Measurements from ENCODE around the gene JADE3. TPM values are rescaled to one million over a fixed set of nuclear protein-coding genes. Genes with fewer than 3 reads are reported as not detected.

Gene JADE3
- total RNA-seq, 4 donors from 2014 or later, result 7.8 to 9.6 (median 8.5) TPM

DNA sequence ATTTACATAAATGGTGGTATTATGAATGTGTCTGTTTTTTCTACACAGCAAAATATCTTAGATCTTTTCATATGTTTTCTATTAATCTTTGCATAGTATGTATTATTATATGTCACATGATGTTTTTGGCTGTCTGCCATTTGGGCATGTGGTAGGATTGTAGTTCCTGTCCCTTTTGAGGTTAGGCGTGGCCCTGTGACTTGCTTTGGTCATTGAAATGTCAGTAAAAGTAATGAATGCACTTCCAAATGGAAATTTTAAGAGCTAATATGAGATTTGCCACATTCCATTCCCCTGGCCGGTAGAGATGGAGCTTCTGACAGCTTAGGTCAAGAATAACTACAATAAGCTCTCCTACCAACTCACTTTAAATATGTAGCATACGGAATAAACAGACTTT is 45.1 kb downstream of the JADE3 start:
- no peak for DNase-seq (ENCODE audit: extremely low spot score)
- 72% methylated on average over 3 of the region's 3 CpGs for WGBS
- H3K36me3 ChIP-seq, result no peaks in the 10 kb centered on the region
- intact Hi-C loops (cut with DNase I), result no loop called here
- no peak overlapping the region for H3K27ac ChIP-seq (replicated peaks in 1 of 4)
- H3K9me3 ChIP-seq, result no peaks in the 10 kb centered on the region
- peaks cover 0 to 20% (median 5%) of the 10 kb centered on the region in 4 donors for H3K4me1 ChIP-seq
- H3K4me3 ChIP-seq, result no peak overlapping the region
- peaks cover 0 to 2% (median 0%) of the 10 kb centered on the region in 4 donors for H3K27me3 ChIP-seq
- TF ChIP-seq POLR2A (IDR thresholded peaks at IDR 0.05; ENCODE audit: low read depth) (no peak), POLR2AphosphoS5 (IDR thresholded peaks at IDR 0.05) (no peak), CTCF (IDR thresholded peaks at IDR 0.05) (no peak)

GRCh38 chrX:46959101-46959500 is 46.9 kb downstream of the JADE3 start:
- H3K4me3 ChIP-seq, result no peak overlapping the region
- TF ChIP-seq CTCF (IDR thresholded peaks at IDR 0.05) (no peak), EP300 (IDR thresholded peaks at IDR 0.05) (no peak), POLR2A (IDR thresholded peaks at IDR 0.05; ENCODE audit: low read depth) (no peak), POLR2AphosphoS5 (IDR thresholded peaks at IDR 0.05) (no peak)
- no peak overlapping the region for H3K27ac ChIP-seq (replicated peaks in 1 of 4)
- no peaks in the 10 kb centered on the region for H3K36me3 ChIP-seq
- H3K4me1 ChIP-seq, result peaks cover 0 to 7% (median 2%) of the 10 kb centered on the region in 4 donors
- WGBS, result 63% methylated on average over 2 of the region's 2 CpGs
- no peaks in the 10 kb centered on the region for H3K9me3 ChIP-seq
- DNase-seq (ENCODE audit: extremely low spot score), result no peak
- intact Hi-C loops (cut with DNase I), result no loop called here
- peaks cover 0 to 3% (median 0%) of the 10 kb centered on the region in 4 donors for H3K27me3 ChIP-seq

DNA sequence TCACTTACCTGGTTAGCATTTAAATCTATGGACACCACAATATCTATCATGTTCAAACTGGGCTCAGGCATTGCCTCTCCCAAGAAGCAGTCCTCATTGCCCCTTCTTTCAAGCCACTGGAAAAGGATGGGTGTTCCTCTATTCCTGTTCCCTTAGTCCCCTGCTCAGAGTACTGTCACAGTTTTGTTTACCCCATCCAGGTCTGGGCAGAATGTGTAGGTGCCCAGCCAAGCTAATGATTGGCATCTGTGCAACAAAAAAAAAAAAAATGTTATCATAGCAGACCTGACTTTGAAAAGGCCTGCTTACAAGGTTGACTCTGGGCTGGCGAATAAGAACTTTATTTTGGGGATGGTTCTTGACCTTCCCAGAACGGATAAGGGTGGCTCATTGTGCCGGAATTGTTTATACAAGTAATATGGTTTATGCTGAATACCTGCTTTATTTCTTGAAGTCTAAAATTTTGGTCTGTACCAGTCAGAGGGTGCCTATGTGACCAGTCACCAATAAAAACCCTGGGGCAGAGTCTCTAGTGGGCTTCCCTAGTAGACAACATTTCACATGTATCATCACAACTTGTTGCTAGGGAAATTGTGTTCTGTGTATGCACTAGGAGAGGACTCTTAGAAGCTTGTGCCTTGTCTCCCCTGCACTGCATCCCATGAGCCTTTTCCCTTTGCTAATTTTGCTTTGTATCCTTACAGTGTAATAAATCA is 47.9 kb downstream of the JADE3 start:
- peaks cover 0 to 3% (median 0%) of the 10 kb centered on the region in 4 donors for H3K27me3 ChIP-seq
- TF ChIP-seq CTCF (IDR thresholded peaks at IDR 0.05) (no peak), EP300 (IDR thresholded peaks at IDR 0.05) (no peak), POLR2A (IDR thresholded peaks at IDR 0.05; ENCODE audit: low read depth) (no peak), POLR2AphosphoS5 (IDR thresholded peaks at IDR 0.05) (no peak)
- H3K36me3 ChIP-seq, result no peaks in the 10 kb centered on the region
- peaks cover 0 to 5% (median 4%) of the 10 kb centered on the region in 4 donors for H3K4me1 ChIP-seq
- no peak overlapping the region for H3K4me3 ChIP-seq
- intact Hi-C loops (cut with DNase I), result no loop called here
- H3K9me3 ChIP-seq, result no peaks in the 10 kb centered on the region
- DNase-seq (ENCODE audit: extremely low spot score), result no peak
- H3K27ac ChIP-seq (replicated peaks in 1 of 4), result no peak overlapping the region
- WGBS, result 85% methylated on average over 3 of the region's 3 CpGs

GRCh38 chrX:46961097-46961496 is 48.9 kb downstream of the JADE3 start:
- WGBS, result 73% methylated on average over 3 of the region's 3 CpGs
- intact Hi-C loops (cut with DNase I), result no loop called here
- no peak overlapping the region for H3K4me3 ChIP-seq
- no peak overlapping the region for H3K27ac ChIP-seq (replicated peaks in 1 of 4)
- H3K9me3 ChIP-seq, result no peaks in the 10 kb centered on the region
- DNase-seq (ENCODE audit: extremely low spot score), result no peak
- peaks cover 0 to 3% (median 0%) of the 10 kb centered on the region in 4 donors for H3K27me3 ChIP-seq
- H3K4me1 ChIP-seq, result peaks cover 0 to 7% (median 2%) of the 10 kb centered on the region in 4 donors
- H3K36me3 ChIP-seq, result no peaks in the 10 kb centered on the region
- TF ChIP-seq POLR2AphosphoS5 (IDR thresholded peaks at IDR 0.05), result no peak
- no peak for TF ChIP-seq EP300 (IDR thresholded peaks at IDR 0.05)
- no peak for TF ChIP-seq POLR2A (IDR thresholded peaks at IDR 0.05; ENCODE audit: low read depth)
- TF ChIP-seq CTCF (IDR thresholded peaks at IDR 0.05), result no peak

Measured in esophagus muscularis mucosa (tissue), 4 donors.